ENCODE data around the gene PODXL. TPM values are rescaled to one million over a fixed set of nuclear protein-coding genes. Genes with fewer than 3 reads are reported as not detected.
A peak's percentile ranks its signal among the peaks of the same experiment; 100 is the strongest.

The PODXL gene
- total and polyA plus RNA-seq, 2 of the 8 experiments (the other 6 are each of a cell fraction or from before 2014, with no cell fraction given) = 638 to 925 TPM

DNA sequence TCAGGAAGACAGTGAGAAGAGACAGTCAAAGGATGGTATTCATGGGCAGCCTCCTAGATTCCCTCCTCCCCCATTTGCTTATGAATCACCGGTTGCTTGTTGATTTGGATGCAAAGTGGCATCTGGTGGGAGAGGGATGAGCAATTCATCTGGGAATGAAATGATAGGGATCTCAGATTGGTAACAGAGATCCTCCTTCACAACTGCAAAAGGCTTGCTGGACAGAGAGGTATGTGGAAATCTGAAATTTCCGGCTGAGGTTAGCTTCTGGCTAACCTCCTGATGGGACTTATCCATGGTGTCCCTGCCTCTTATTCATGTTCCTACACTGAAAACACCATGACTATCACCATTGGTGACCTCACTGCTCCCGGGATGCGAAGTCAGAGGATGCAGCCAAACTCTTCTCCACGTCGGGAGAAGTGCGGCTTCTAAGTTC is 48.4 kb upstream of the PODXL start (continued):
- TF ChIP-seq KDM5A (IDR thresholded peaks at IDR 0.05; ENCODE audit: low read length) (no peak), RBBP5 (IDR thresholded peaks at IDR 0.05; ENCODE audit: borderline replicate concordance, low read depth, low read length) (no peak), HDAC2 (IDR thresholded peaks at IDR 0.05; ENCODE audit: borderline replicate concordance in 1 of 2, low read depth in 2 of 2, low read length in 2 of 2) (peak in 1 of 2 experiments; percentile 23; a peak in 1 of 4 replicates), POU5F1 (IDR thresholded peaks at IDR 0.05; ENCODE audit: low read depth, low read length) (no peak), GTF2F1 (IDR thresholded peaks at IDR 0.05; ENCODE audit: borderline replicate concordance, low read depth, low read length) (no peak), TCF12 (IDR thresholded peaks at IDR 0.05; ENCODE audit: low read depth, low read length) (no peak), JUND (IDR thresholded peaks at IDR 0.05; ENCODE audit: low read length) (peak; percentile 63; the same call in 1 of the 2 replicates), TAF7 (optimal IDR thresholded peaks at IDR 0.05; ENCODE audit: borderline replicate concordance, low read depth, low read length) (no peak), EP300 (IDR thresholded peaks at IDR 0.05; ENCODE audit: borderline replicate concordance in 1 of 2, low read depth in 2 of 2, low read length in 2 of 2) (no peak), TBP (IDR thresholded peaks at IDR 0.05; ENCODE audit: low read depth, low read length) (0 out of 2 replicates have a peak, but pooled peaks have one; percentile 17), NRF1 (IDR thresholded peaks at IDR 0.05; ENCODE audit: low read depth, low read length) (no peak), TEAD4 (IDR thresholded peaks at IDR 0.05; ENCODE audit: low read depth, low read length) (no peak; the same call in 1 of the 2 replicates), CREB1 (IDR thresholded peaks at IDR 0.05) (no peak), NANOG (IDR thresholded peaks at IDR 0.05; ENCODE audit: insufficient read depth, low read depth, low read length, poor library complexity, severe bottlenecking) (peak; percentile 67), SAP30 (IDR thresholded peaks at IDR 0.05; ENCODE audit: insufficient read depth, insufficient replicate concordance, low read length) (no peak)

Data from H1 (cell line).